ENCODE results near the gene TUSC2.

The TUSC2 gene

DNA sequence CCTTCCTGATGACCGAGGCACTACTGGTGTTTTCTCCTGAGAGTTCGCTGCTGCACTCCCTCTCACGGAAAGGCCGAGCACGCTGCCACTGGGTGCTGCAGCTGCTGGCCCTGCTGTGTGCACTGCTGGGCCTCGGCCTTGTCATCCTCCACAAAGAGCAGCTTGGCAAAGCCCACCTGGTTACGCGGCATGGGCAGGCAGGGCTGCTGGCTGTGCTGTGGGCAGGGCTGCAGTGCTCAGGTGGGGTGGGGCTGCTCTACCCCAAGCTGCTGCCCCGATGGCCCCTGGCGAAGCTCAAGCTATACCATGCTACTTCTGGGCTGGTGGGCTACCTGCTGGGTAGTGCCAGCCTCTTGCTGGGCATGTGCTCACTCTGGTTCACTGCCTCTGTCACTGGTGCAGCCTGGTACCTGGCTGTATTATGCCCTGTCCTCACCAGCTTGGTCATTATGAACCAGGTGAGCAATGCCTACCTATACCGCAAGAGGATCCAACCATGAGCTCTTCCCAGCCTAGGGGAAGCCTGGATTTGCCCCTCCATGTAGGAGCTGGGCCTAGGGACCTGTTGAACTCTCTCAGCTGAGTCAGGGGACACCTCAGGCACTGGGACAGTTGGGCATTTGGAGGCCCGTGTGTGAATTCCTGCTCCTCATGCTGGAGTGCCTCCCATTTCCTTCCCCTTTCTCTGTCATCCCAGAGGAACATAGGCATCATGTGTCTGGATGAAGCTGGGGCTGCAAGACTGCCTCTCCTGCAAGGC, 25.4 kb upstream of the TUSC2 start:
- peaks cover 53% of the 10 kb centered on the region for H3K36me3 ChIP-seq (ENCODE audit: insufficient read depth, low read length)
- no peaks in the 10 kb centered on the region for H3K9me3 ChIP-seq (replicated peaks; ENCODE audit: low read length)
- H3K4me1 ChIP-seq (ENCODE audit: control insufficient read depth, insufficient read depth, low read length): peaks cover 60% of the 10 kb centered on the region

DNA sequence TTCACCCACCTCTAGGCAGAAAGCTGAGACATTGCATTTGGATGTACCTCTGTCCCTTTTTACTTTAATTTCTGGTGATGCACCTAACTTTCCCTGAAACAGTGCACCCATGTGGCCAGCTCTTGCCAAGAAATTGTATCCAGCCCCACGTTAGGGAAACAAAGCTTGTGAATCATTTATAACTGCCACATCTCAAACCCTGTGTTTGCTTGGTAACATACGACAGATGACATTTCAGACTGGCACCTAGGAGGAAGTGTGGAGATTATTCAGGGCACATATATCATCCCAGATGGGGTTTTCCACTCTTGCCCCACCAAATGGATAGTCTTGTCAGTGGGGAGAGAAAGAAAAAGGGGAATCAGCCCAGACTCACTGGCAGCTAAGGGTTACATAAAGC, 24.8 kb upstream of the TUSC2 start:
- no peaks in the 10 kb centered on the region for H3K27me3 ChIP-seq (ENCODE audit: control insufficient read depth, insufficient read depth, low read length)
- peaks cover 53% of the 10 kb centered on the region for H3K36me3 ChIP-seq (ENCODE audit: insufficient read depth, low read length)
- H3K4me1 ChIP-seq (ENCODE audit: control insufficient read depth, insufficient read depth, low read length): peaks cover 54% of the 10 kb centered on the region
- no peak overlapping the region for H3K4me3 ChIP-seq (ENCODE audit: low read length)
- no peaks in the 10 kb centered on the region for H3K9me3 ChIP-seq (replicated peaks; ENCODE audit: low read length)
- H3K9ac ChIP-seq (ENCODE audit: low read depth, low read length): no peak overlapping the region
- H3K4me2 ChIP-seq (ENCODE audit: low read length): no peak overlapping the region

More for the DNA sequence above, 25.4 kb upstream of the TUSC2 start:
- Histone ChIP-seq H3K27me3 (ENCODE audit: control insufficient read depth, insufficient read depth, low read length) (no peaks in the 10 kb centered on the region), H3K4me2 (ENCODE audit: low read length) (no peak overlapping the region), H3K4me3 (ENCODE audit: low read length) (no peak overlapping the region), H3K9ac (ENCODE audit: low read depth, low read length) (no peak overlapping the region)

DNA sequence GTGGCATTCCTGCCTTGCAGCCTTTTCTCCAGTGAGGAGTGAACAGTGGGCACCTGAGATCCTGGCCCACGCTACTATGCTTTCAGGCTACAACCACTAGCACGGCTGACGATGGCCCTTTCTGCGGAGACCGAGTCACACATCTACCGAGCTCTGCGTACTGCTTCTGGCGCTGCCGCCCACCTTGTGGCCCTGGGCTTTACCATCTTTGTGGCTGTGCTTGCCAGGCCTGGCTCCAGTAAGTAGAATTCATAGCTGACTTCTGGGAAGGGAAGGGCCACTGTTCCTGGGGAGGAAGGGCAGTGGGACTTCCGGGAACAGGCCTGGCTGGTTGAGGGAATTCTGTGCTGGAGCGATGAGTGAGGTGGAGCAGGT, 23.3 kb upstream of the TUSC2 start:
- Histone ChIP-seq H3K4me3 (ENCODE audit: low read length) (peak overlapping the region; percentile 90), H3K4me1 (ENCODE audit: control insufficient read depth, insufficient read depth, low read length) (peaks cover 39% of the 10 kb centered on the region), H3K9ac (ENCODE audit: low read depth, low read length) (peak overlapping the region; percentile 86), H3K27me3 (ENCODE audit: control insufficient read depth, insufficient read depth, low read length) (no peaks in the 10 kb centered on the region), H3K36me3 (ENCODE audit: insufficient read depth, low read length) (peaks cover 40% of the 10 kb centered on the region), H3K9me3 (replicated peaks; ENCODE audit: low read length) (no peaks in the 10 kb centered on the region), H3K4me2 (ENCODE audit: low read length) (peak overlapping the region; percentile 97)

DNA sequence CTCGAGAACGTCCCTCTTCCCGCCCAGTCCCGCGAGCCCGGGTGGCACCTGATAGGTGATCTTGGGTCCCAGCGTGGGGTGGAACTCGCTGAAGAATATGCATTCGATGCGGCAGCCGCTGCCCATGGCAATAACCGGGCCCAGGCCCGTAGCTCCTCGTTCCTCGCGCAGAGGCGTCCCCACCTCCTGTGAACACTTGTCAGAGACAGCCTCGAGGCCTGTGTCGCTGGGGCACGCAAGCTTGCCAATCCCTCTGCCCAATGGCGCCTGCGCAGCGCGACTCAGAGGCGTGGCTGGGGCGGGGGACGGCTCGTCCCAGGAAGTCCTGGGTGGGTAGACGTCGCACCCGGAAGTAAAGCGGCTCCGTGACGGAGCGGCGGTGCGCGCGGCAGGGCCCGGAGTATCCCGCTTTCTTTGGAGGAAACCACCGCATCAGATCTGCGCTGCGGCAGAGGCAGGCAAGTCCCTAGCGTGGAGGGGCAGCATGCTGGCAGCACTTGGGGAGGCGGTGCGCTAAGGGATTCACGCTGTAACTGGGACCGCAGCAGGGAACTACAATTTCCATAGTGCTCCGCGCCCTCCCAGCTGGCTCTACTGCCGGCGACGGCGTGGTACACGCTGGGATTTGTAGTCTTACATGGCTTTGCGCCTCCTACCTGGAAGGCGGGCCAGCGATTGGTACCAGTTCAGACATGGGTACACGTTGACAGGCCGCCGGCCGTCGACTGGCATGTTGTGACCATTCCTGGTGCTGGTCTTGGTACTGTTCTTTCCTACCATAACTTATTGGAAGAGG, 22.7 kb upstream of the TUSC2 start, which contains the start of the genes CYB561D2 and NPRL2:
Gene CYB561D2 (plus strand): TSS at position 336 of the 796 bp plus-strand sequence. CDS start 572 bp downstream, outside the sequence.
Gene NPRL2 (minus strand): TSS at position 249 of the 796 bp plus-strand sequence. CDS start 123 bp downstream, at position 126.
- Histone ChIP-seq H3K36me3 (ENCODE audit: insufficient read depth, low read length) (peaks cover 34% of the 10 kb centered on the region), H3K27me3 (ENCODE audit: control insufficient read depth, insufficient read depth, low read length) (no peaks in the 10 kb centered on the region), H3K4me2 (ENCODE audit: low read length) (peak within 1 kb of the TSS; percentile 97), H3K4me3 (ENCODE audit: low read length) (peak within 1 kb of the TSS; percentile 90), H3K9ac (ENCODE audit: low read depth, low read length) (peak within 1 kb of the TSS; percentile 86), H3K9me3 (replicated peaks; ENCODE audit: low read length) (no peaks in the 10 kb centered on the region), H3K4me1 (ENCODE audit: control insufficient read depth, insufficient read depth, low read length) (peaks cover 36% of the 10 kb centered on the region)

DNA sequence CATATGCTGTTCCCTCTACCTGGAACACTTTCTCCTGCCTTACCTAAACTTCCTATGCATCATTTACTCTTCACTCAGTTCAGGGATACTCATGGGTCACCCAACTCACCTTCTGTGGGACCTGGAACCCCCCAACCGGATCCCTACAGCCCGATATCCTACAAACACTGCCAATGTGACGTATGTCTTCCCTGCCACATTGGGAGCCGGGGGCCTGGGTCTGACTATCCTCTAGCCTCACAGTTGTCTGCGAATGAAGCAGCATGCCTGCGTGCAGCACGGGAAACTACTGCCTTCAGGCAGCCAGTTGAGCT, 22.1 kb upstream of the TUSC2 start:
- Histone ChIP-seq H3K4me2 (ENCODE audit: low read length) (peak overlapping the region; percentile 97), H3K27me3 (ENCODE audit: control insufficient read depth, insufficient read depth, low read length) (no peaks in the 10 kb centered on the region), H3K36me3 (ENCODE audit: insufficient read depth, low read length) (peaks cover 28% of the 10 kb centered on the region), H3K4me1 (ENCODE audit: control insufficient read depth, insufficient read depth, low read length) (peaks cover 37% of the 10 kb centered on the region), H3K9ac (ENCODE audit: low read depth, low read length) (peak overlapping the region; percentile 86), H3K4me3 (ENCODE audit: low read length) (peak overlapping the region; percentile 90), H3K9me3 (replicated peaks; ENCODE audit: low read length) (no peaks in the 10 kb centered on the region)

DNA sequence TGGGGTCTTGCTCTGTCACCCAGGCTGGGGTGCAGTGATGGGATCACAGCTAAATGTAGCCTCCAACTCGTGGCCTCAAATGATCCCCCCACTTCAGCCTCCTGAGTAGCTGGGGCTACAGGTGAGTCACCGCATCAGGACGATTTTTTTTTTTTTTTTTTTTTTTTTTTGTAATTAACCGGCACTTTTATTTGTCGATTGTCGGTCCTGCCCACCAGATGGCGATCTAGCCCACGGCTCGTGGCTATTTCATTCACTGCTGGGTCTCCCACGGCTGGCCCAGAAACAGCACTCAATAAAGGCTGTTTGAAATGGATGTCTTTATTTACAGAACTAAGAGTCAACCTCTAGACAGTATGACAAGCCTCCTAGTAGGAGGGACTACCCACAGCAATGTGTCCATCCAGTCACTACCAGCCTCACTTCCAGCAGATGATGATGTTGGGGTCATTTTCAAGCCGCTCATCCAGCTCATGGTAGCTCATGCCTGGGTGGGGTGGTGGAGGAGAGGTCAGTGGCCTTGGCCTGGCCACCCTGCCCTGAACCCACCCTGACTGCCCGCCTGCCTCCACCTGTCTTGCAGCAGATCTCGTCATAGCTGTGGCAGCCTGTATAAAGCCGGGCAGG, 19.3 kb upstream of the TUSC2 start:
- H3K27me3 ChIP-seq (ENCODE audit: control insufficient read depth, insufficient read depth, low read length): no peaks in the 10 kb centered on the region
- peaks cover 4% of the 10 kb centered on the region for H3K36me3 ChIP-seq (ENCODE audit: insufficient read depth, low read length)
- H3K4me3 ChIP-seq (ENCODE audit: low read length): no peak overlapping the region
- no peak overlapping the region for H3K9ac ChIP-seq (ENCODE audit: low read depth, low read length)
- H3K4me2 ChIP-seq (ENCODE audit: low read length): no peak overlapping the region
- no peaks in the 10 kb centered on the region for H3K9me3 ChIP-seq (replicated peaks; ENCODE audit: low read length)
- peaks cover 33% of the 10 kb centered on the region for H3K4me1 ChIP-seq (ENCODE audit: control insufficient read depth, insufficient read depth, low read length)

DNA sequence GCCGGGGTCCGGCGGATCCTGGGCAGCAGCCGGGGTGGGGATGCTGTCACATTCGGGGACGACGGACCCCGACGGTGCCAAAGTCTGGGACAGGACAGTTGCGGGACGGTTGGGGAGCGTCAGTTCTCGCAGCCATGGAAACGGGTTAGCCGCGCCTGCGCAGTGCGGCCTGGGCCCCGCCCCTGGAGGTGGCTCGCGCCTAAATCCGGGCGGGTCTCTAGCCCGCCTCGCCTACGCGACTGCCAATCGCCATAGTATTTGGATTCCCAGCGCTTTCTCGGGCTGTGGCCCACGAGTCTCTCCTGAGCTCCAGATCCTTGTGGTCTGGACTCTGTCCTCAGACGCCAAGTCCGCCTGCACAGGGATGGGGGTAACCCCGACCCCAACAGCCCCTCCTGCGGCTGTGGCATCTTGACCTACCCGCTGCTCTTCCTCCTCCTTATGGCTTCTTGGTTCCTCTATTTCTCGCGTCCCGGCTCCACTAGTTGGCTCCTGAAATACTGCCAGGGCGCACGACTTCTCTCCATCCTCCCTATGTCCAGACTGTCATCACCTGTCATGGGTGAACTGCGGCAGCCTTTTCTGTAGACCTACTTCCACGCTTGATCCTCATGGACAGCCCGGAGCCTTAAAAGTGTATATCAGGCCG, 17.7 kb upstream of the TUSC2 start, which contains the start of gene ZMYND10:
Gene ZMYND10 (minus strand): TSS at position 147 of the 649 bp plus-strand sequence. CDS start 153 bp downstream, outside the sequence.
- H3K4me3 ChIP-seq (ENCODE audit: low read length): peak within 1 kb of the TSS; percentile 70
- peaks cover 4% of the 10 kb centered on the region for H3K36me3 ChIP-seq (ENCODE audit: insufficient read depth, low read length)
- no peaks in the 10 kb centered on the region for H3K27me3 ChIP-seq (ENCODE audit: control insufficient read depth, insufficient read depth, low read length)
- peak within 1 kb of the TSS; percentile 22 for H3K9ac ChIP-seq (ENCODE audit: low read depth, low read length)
- peaks cover 35% of the 10 kb centered on the region for H3K4me1 ChIP-seq (ENCODE audit: control insufficient read depth, insufficient read depth, low read length)
- no peaks in the 10 kb centered on the region for H3K9me3 ChIP-seq (replicated peaks; ENCODE audit: low read length)
- H3K4me2 ChIP-seq (ENCODE audit: low read length): peak within 1 kb of the TSS; percentile 94

DNA sequence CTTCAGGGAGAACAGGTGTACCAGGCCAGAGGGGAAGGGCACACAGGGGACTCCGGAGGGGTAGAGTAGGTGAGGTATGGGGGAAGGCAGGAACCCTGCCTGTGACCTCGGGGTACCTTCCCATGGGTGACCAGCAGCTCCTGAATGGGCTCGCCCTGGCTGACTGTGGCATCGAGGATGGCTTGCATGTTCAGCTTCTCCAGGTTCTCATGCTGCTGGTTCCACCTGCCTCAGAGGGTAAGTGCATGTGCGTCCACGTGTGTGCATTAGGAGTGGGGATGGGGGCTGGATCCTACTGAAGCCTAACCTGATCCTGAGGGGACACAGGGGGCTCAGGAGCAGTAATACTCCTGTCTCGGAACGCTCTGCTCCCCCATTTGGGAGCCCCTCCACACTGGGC, 17.0 kb upstream of the TUSC2 start:
- H3K4me1 ChIP-seq (ENCODE audit: control insufficient read depth, insufficient read depth, low read length): peaks cover 36% of the 10 kb centered on the region
- peak overlapping the region; percentile 70 for H3K4me3 ChIP-seq (ENCODE audit: low read length)
- peak overlapping the region; percentile 22 for H3K9ac ChIP-seq (ENCODE audit: low read depth, low read length)

DNA sequence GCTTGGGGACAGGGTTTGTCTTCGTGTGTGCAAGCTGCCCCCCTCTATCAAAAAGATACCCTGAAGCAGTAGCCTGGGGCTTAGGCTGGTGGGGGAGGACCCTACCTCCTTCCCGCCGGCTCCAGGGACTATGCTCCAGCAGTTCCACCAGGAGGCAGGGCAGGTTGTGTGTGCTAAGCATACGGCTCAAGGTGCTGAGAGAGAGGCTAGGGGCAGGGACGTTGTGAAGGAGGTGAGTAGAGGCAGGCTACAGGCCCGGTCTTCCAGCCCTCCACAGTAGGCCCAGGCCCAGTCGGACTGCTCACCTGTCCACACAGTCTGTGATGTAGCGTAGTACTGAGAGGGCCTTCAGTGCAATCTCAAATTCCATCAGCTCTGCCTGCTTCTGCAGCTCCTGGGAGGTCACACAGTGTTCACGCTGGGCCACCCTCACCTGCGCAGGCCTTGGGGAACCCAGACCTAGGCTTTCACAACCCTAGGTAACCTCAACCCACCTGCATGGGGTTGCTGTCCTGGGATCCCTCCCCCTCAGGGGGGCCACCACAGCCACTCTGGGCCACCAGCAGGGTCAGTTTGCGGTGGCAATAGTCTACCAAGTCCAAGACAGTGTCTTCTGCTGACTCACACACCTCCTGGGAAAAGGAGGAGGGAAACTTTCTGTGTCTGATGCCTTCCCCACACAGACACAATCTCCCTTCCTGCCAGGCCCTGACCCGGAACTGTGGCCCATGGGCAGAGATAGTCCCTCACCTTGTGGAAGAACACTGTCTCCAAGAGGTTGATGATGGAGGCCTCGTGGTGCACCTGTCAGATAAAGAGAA, 15.0 kb upstream of the TUSC2 start:
- Histone ChIP-seq H3K4me2 (ENCODE audit: low read length) (no peak overlapping the region), H3K9me3 (replicated peaks; ENCODE audit: low read length) (no peaks in the 10 kb centered on the region), H3K27me3 (ENCODE audit: control insufficient read depth, insufficient read depth, low read length) (no peaks in the 10 kb centered on the region), H3K4me1 (ENCODE audit: control insufficient read depth, insufficient read depth, low read length) (peaks cover 40% of the 10 kb centered on the region), H3K9ac (ENCODE audit: low read depth, low read length) (no peak overlapping the region), H3K4me3 (ENCODE audit: low read length) (no peak overlapping the region), H3K36me3 (ENCODE audit: insufficient read depth, low read length) (no peaks in the 10 kb centered on the region)

More for the DNA sequence above, 17.0 kb upstream of the TUSC2 start:
- no peaks in the 10 kb centered on the region for H3K9me3 ChIP-seq (replicated peaks; ENCODE audit: low read length)
- no peaks in the 10 kb centered on the region for H3K27me3 ChIP-seq (ENCODE audit: control insufficient read depth, insufficient read depth, low read length)
- H3K36me3 ChIP-seq (ENCODE audit: insufficient read depth, low read length): peaks cover 4% of the 10 kb centered on the region
- H3K4me2 ChIP-seq (ENCODE audit: low read length): peak overlapping the region; percentile 94

DNA sequence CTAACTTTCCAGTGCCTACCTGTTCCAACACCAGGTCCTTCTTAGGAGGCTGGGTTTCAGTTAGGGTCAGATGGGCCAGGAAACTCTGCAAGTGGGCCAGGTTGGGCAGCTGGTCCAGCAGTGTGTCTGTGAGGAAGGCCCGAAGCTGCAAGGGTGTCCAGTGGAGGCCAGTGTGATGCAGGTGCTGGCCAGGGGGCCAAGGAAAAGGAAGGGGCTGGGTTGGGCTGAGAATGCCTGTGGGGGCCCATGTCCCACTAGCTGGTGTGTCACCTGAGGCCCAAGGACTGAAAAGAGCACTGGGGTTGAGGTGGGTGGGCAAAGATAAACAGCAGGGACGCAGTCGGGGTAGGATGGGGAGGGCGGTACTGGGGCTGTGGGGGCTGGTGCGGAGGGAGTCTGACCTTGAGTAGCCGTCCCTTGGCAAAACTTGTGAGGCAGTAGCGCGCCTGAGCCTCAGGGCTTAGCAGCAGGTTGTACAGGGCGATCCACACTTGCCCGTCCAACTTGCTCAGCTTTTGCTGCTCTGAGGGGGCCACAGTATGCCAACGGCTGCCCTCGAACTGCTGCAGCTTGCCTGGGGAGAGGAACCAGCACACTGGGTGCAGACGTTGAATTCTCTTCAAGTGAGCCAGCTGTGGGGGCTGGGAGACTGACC, 14.1 kb upstream of the TUSC2 start:
- Histone ChIP-seq H3K36me3 (ENCODE audit: insufficient read depth, low read length) (no peaks in the 10 kb centered on the region), H3K9ac (ENCODE audit: low read depth, low read length) (no peak overlapping the region), H3K9me3 (replicated peaks; ENCODE audit: low read length) (no peaks in the 10 kb centered on the region), H3K4me3 (ENCODE audit: low read length) (no peak overlapping the region), H3K4me2 (ENCODE audit: low read length) (peak overlapping the region; percentile 81), H3K27me3 (ENCODE audit: control insufficient read depth, insufficient read depth, low read length) (no peaks in the 10 kb centered on the region), H3K4me1 (ENCODE audit: control insufficient read depth, insufficient read depth, low read length) (peaks cover 46% of the 10 kb centered on the region)
